Hematopoietic multipotent progenitor cell (in vitro differentiated cells): Measurements from ENCODE around the gene GSDMA. TPM values are rescaled to one million over a fixed set of nuclear protein-coding genes. Genes with fewer than 3 reads are reported as not detected.

Experiments used
- DNase-seq, 3 donors: peaks; one replicate each; pipeline ENCODE4 v3.0.0-alpha.2; 2011 to 2015; ENCODE audit warnings: low read depth in 2 of 3, low spot score in 2 of 3
- small RNA-seq: library from RNA; depleted of rRNA; stranded (forward); fragments of <200 nt; gene quantifications from one replicate; pipeline ENCODE3, GENCODE V24; 2012
- total RNA-seq: library from RNA; depleted of rRNA; stranded (reverse); fragments of >200 nt; gene quantifications from one replicate; pipeline ENCODE4 v1.2.3, GENCODE V29; 2012

GSDMA gene
- total RNA-seq, 1 donor = not detected

DNA sequence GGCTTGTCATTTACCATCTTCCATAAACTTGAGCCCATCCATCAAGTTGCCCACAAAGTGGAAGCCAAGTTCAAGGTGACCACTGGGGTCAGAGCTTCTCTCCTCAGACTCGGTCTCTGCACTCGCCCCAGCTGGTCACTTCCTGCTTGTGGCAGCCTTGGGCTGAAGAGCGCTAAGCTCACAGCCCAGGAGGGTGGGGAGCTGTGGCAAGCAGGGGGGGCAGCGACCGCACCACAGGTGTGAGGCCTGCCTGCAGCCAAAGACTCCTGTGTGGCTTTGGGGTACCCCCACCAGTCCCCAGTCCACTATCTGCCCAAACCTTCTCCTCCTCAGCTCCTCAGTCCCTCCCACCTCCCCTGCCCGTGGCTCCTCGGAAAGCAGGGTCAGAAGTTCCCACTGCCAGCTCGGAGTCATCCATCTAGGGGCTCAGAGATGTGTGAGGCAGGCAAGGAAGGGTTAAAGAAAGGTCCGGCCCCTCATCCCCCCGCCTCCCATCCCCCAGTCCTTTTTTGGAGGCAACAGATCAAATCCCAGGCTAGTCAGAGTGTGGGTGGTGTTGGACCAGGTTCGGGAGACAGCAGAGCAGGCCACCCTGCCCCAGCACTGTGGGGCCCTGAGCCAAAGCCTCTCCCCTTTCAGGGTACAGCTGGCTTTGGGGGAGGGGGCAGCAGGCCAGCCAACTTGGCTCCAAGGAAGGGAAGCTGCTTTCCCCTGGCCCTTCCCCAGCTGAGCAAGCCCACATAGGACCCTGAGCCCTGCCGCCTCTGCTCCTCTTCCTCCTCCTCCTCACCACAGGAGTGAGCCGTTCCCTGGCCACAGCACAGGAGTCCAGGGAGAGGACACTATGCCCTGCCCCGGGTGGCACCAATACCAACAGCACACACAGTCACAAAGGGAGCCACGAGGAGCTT is 55.7 kb downstream of the GSDMA start:
- no peak for DNase-seq

DNA sequence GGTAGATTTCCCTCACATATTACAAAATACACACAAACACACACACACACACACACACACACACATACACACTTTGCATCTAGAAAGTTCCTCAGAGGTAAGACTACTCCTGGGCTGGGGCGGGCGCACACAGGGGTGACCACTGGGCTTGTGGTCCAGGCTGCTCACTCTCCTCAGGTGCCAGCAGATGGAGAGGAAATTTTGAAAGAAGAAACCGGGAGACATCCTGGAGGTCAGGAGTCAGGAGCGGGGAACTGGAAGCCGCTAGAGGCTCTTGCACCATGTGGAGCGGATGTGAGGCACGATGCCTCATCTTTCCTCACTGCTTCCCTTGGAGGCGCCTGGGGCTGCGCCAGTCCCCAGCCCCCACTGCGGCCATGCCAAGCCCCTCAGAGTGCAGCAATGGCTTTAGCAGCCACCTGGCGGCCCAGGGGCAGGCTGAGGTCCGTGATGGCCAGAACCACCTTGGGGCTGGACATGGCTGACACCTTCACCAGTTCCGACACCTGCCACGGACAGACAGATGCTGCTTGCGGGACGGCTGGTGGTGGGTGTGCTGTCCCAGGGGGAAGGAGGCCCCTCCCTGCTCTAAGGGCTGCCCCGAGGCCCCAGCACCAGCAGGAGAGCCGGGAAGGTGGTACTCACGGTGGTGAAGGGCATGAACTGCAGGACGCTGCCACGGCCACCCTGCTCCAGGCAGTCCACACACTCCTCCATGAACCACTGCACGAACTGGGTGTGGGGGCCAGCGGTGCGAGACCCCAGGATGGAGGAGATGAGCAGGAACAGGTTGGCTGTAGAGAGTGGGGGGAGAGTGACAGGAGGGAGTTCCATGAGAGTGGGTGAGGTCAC is 56.6 kb downstream of the GSDMA start:
- DNase-seq = no peak

DNA sequence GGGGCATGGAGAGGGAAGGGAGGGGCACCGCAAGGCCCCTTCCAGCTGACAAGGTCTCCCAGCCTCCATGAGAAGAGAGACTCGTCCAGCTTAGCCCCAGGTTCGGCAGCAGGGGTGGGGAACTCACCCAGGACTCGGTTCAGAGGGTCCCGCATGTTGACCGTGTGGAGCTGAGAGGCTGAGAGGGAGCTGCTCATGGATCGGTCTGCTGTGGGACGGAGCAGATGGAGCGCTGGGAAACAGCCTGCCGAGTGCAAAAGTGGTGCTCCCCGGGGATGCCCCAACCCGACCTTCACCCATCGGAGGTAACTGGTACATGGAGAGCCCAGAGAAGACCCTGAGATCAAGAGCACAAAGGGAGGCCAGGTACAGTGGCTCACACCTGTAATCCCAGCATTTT is 57.3 kb downstream of the GSDMA start:
- no peak for DNase-seq

DNA sequence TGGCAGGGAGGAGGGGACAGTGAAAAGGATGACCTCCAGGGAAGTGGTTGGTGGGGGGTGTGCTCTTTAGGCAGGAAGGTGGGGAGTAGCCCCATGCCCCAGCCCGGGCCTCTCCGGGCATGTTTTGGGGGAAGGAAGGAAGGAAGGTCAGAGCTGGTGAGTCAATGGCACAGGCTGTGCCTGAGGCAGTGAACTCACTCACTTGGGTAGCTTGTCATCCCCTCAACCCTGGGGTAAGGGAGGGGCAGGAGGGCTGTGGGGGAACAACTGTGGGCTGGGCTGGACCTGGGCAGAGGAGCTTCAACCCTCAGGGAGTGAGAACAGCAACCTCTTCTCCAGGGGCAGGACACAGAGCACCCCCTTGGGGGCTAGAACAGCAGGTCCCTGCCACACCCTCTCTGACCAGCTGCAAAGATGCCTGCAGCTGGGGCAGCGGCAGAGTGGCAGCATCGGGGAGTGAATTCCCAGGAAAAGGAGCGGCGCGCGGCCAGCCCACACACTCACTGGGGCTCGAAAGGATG is 58.7 kb downstream of the GSDMA start:
- no peak for DNase-seq

DNA sequence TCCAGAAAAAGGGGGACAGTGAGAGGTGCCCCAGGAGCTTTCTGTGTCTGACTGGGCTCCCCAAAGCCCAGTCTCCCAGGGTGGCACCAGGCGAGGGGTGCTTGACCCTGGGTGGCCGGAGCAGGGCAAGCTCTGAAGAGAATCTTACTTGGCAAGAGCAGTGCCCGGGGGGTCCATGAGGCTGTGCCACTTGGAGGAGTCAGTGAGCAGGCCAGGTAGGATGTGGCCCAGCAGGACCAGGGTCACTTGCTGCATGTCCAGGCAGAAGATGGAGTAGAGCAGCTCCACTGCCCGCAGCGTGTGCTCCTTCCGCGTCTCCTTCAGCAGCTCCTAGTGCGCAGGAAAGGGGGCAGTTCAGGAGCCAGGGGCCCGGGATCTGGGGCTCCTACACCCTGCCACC is 59.7 kb downstream of the GSDMA start:
- DNase-seq = no peak

DNA sequence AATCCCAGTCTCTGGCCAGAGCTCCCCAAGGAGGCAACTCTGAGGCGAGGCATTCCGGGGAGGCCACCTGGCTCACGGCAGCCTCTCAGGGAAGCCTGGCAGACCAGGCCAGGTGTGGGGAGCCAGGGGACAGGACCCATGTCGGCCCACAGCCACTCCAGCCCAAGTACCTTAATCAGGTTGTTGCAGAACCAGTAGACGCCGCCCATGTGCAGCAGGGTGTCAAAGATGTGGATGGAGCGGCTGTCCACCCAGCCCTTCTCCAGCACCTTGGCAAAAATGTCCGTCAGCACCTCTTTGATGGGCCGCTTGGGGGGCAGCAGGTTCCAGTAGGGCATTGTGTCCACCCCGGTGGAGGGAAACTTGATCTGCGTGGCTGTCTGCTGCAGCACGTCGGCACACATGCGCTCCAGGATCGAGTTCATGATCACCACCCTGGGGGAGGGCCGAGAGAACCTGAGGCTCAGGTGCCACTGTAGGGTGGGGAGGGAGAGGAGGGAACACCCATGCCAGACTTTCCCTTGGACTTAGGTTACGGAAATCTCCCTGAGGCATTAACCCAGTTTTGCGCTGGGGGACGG is 60.2 kb downstream of the GSDMA start:
- no peak for DNase-seq

DNA sequence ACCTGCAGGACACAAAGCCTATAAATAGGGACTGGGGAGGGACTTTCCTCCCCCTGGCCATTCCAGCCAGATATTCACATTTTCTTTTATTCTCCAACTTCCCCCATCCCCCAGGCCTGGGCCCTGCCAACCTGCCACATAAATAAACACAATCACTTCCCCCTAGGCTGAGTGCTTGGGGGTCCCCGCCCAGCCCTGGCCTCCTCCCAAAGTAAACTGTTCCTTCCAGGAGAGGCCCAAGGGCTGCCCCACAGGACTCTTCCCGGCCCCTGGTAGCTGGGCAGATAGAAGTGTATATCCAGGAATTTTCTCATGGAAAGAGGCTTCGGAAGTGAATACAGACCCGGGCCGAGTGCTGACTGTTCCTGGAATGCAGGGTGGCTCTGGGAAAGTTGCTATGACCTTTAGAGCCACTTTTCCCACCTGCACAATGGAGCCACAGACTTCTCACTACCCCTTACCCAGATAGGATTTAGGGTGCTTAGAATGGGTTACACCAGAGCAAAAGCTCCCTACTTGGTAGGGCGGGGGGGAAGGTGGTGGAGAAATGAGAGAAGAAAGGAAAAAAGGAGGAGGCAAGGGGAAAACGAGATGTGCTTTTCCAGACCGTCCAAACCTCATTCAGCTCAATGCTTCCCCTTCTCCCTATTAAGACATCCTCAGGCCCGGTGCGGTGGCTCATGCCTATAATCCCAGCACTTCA is 60.9 kb downstream of the GSDMA start:
- no peak for DNase-seq

DNA sequence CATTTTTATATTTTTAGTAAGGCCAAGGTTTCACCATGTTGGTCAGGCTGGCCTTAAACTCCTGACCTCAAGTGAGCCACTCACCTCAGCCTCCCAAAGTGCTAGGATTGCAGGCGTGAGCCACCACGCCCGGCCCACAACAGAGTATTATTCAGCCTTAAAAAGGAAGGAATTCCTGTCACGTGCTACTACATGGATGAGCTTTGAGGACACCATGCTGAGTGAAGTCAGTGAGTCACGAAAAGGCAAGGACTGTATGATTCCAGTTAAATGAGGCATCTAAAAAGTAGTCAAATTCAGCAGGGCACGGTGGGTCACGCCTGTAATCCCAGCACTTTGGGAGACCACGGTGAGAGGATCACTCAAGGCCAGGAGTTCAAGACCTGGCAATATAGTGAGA is 62.1 kb downstream of the GSDMA start:
- no peak for DNase-seq

DNA sequence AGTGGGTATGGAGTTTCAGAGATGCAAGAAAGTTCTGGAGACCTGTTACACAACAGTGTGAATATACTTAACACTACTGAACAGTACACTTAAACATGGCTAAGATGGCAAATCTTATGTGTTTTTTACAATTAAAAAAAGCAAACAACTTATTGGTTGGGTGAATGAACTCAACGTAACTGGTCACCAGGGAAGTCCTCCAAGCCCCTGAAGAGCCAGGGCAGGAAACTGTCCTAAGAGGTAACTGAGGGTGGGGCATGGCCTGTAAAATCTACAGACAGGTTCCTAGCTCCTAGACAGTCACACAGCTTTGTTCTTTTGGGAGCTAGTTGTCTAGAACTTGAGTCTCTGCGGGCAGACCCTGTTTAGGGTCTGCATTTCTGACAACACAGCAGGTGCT is 62.8 kb downstream of the GSDMA start:
- DNase-seq = no peak

DNA sequence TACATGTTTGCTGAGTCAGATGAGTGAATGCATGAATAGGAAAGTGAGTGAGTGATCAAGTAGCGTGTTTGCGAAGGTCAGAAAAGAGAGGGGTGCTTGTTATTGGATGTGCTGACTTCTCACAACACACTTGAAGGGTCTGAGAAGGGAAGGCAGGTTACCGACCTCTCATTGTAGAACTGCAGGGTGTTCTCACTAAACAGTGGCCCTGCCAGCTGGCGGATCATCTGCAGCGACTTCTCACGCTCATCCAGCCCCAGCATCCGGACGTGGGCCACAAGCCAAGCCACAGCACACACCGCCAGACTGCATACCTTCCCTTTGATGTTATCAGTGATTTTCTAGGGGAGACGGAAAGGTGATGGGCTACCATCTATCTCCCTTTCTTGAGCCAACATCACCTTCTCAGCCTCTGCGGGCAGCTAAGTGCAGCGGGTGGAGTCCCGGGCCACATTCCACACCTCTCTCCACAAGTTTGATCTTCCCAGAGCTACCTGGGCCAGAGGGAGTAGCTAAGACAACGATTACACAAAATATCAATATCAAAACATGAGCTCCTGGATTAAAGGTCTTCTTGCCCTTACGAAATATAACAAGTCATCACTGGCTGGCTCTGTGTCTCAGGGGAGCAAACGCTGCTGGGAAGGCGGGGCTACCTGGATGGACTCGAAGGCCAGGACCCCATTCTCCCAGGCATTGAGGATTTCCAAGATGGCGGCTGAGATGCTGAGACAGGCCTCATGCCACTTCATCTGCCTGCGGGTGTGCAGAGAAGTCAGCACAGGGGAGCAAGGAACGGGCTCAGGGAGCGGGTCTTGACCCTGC is 63.4 kb downstream of the GSDMA start:
- peak in 1 of 3 donors; percentile 22 for DNase-seq

DNA sequence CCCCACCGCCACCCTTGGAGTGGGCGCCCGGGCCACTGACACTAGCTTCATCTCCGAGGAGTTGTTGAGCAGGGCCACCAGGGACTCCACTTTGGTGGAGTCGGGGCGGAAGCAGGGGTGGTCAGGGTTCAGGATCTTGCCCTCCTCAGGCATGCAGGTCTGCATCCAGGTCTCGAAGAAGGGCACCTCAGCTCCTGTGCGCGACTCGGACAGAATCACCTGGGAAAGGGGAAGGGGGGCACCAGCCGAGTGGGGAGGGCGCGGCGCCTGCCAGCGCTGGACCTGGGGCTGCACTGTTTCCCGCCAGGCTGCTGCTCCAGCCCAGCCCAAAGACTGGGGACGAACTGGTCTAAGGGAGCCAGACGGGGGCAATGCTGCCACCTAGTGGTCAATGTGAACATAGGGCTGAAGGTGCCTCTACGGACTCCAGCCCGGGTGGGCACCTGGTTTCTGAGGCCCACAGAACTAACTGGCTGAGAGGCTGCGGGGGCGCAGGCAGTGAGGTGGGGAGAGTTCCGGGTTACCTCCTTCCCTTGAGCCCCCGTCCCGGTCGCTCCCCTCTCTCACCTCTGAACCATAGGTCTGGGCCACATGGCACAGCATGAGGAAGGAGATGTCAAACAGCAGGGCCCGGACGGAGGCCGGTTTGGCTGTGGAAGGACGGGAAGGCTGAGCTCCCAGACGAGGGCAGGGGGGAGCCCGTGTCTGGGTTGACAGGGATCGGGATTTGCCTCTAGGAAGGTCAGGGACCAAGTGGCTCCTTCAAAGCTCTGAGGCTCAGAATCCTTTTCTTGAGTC is 64.2 kb downstream of the GSDMA start:
- peak; percentile 68 to 85 (median 75) for DNase-seq

Small RNAs within 50 kb of the gene (small RNA-seq; reads per million reads assigned to genes)
- 865 reads per million, percentile 99 among the genes with 10 or more reads in this experiment for gene SNORD124

Other genes starting within 250 kb of the GSDMA start
- 16.7 TPM for gene MIEN1, start 232.5 kb upstream of the GSDMA start, total RNA-seq
- gene GRB7, start 225.1 kb upstream of the GSDMA start, total RNA-seq = not detected
- gene IKZF3, start 98.7 kb upstream of the GSDMA start, total RNA-seq = 0.81 TPM
- gene ZPBP2, start 94.8 kb upstream of the GSDMA start, total RNA-seq = not detected
- gene GSDMB, start 44.4 kb upstream of the GSDMA start, total RNA-seq = 2.2 TPM
- 39.3 TPM for gene ORMDL3, start 35.4 kb upstream of the GSDMA start, total RNA-seq
- under 0.01 TPM for gene LRRC3C, start 35.3 kb upstream of the GSDMA start, total RNA-seq
- gene PSMD3, start 17.8 kb downstream of the GSDMA start, total RNA-seq = 120 TPM
- under 0.01 TPM for gene CSF3, start 52.4 kb downstream of the GSDMA start, total RNA-seq
- 96.9 TPM for gene MED24, start 91.4 kb downstream of the GSDMA start, total RNA-seq
- gene THRA, start 100.0 kb downstream of the GSDMA start, total RNA-seq = 31.0 TPM
- 1.6 TPM for gene NR1D1, start 137.6 kb downstream of the GSDMA start, total RNA-seq
- gene MSL1, start 159.0 kb downstream of the GSDMA start, total RNA-seq = 31.8 TPM
- gene CASC3, start 177.5 kb downstream of the GSDMA start, total RNA-seq = 38.8 TPM
- gene RAPGEFL1, start 214.5 kb downstream of the GSDMA start, total RNA-seq = 1.1 TPM